IMR-90 (cell line): ENCODE results near the gene MPZL1. TPM values are rescaled to one million over a fixed set of nuclear protein-coding genes. Genes with fewer than 3 reads are reported as not detected.
"Not testable (repeated sequence)": the region's sequence is repeated elsewhere in the genome, so short reads cannot be mapped to it uniquely, and the experiment has no call there.

Experiments
- ATAC-seq: fragments of 200-7000 bp; cut with Tn5 transposase; 2 replicates; pipeline ENCODE4 v1.9.1; 2020; ENCODE audit warnings: low read depth, mild to moderate bottlenecking, moderate library complexity
- BruUV-seq: library from RNA; stranded (reverse); fragments of 400-500 nt; replicated peaks from 2 replicates; lab custom pipeline; 2021; lab: Mats Ljungman, UMichigan
- CTCF ChIA-PET: fragments of 300-600 bp; formaldehyde crosslinking; extraction: SDS; loops from one replicate; lab custom pipeline; 2021; ENCODE audit warnings: antibody characterized with exemption; lab: Yijun Ruan, JAX
- POLR2A ChIA-PET: fragments of 300-600 bp; sonication (Branson Sonifier 250); formaldehyde crosslinking; loops from one replicate; lab custom pipeline; 2022; ENCODE audit warnings: antibody characterized with exemption; ENCODE audit not compliant: unreplicated experiment; lab: Charles Lee
- DNase-seq: peaks from one replicate; pipeline ENCODE4 v3.0.0; 2013
- H2AFZ ChIP-seq: replicated peaks from 2 replicates; pipeline ENCODE3; 2013; ENCODE audit warnings: low read length, mild to moderate bottlenecking; ENCODE audit not compliant: poor library complexity
- H2AK5ac ChIP-seq: 2 replicates; pipeline ENCODE4 v1.6.1; 2013; ENCODE audit warnings: low read depth, low read length, inconsistent platforms
- H2AK9ac ChIP-seq: replicated peaks from 2 replicates; pipeline ENCODE3; 2013; ENCODE audit warnings: mild to moderate bottlenecking, low read depth, low read length, moderate library complexity; ENCODE audit not compliant: poor library complexity
- H2BK120ac ChIP-seq: 2 replicates; pipeline ENCODE4 v1.6.1; 2013; ENCODE audit warnings: low read depth, low read length, inconsistent platforms
- H2BK15ac ChIP-seq: 3 replicates; pipeline ENCODE4 v1.6.1; 2013; ENCODE audit warnings: low read depth, low read length, inconsistent platforms
- H2BK20ac ChIP-seq: 2 replicates; pipeline ENCODE4 v1.6.1; 2013; ENCODE audit warnings: low read depth, mild to moderate bottlenecking, inconsistent platforms, low read length, moderate library complexity
- H2BK5ac ChIP-seq: 2 replicates; pipeline ENCODE4 v1.6.1; 2013; ENCODE audit warnings: mild to moderate bottlenecking, low read depth, low read length, inconsistent platforms; ENCODE audit not compliant: poor library complexity, severe bottlenecking
- H3K14ac ChIP-seq: replicated peaks from 2 replicates; pipeline ENCODE4 v1.6.1; 2013; ENCODE audit warnings: low read depth, low read length, inconsistent platforms
- H3K18ac ChIP-seq: 2 replicates; pipeline ENCODE4 v1.6.1; 2013; ENCODE audit warnings: low read depth, low read length, control low read depth
- H3K23ac ChIP-seq: 2 replicates; pipeline ENCODE4 v1.6.1; 2013; ENCODE audit warnings: low read depth, low read length, inconsistent platforms
- H3K27ac ChIP-seq: 2 replicates; pipeline ENCODE4 v1.5.1; 2013; ENCODE audit warnings: mild to moderate bottlenecking, control low read depth, low read length; ENCODE audit not compliant: insufficient read depth
- H3K27me3 ChIP-seq: 2 replicates; pipeline ENCODE4 v1.6.1; 2013; ENCODE audit warnings: low read length; ENCODE audit not compliant: control insufficient read depth, insufficient read depth
- H3K36me3 ChIP-seq: 2 replicates; pipeline ENCODE4 v1.6.1; 2013; ENCODE audit warnings: low read length, mixed read lengths; ENCODE audit not compliant: control insufficient read depth, insufficient read depth
- H3K4ac ChIP-seq: 2 replicates; pipeline ENCODE4 v1.6.1; 2013; ENCODE audit warnings: low read depth, low read length, inconsistent platforms
- H3K4me1 ChIP-seq: 2 replicates; pipeline ENCODE4 v1.6.1; 2013; ENCODE audit warnings: low read length, mixed read lengths; ENCODE audit not compliant: control insufficient read depth, insufficient read depth
- H3K4me2 ChIP-seq: 2 replicates; pipeline ENCODE4 v1.6.1; 2013; ENCODE audit warnings: low read depth, mild to moderate bottlenecking, control low read depth, low read length, moderate library complexity
- H3K4me3 ChIP-seq: 2 replicates; pipeline ENCODE4 v1.5.1; 2013; ENCODE audit warnings: low read depth, mild to moderate bottlenecking, control low read depth, low read length, moderate library complexity; ENCODE audit not compliant: insufficient read depth
- H3K56ac ChIP-seq: 2 replicates; pipeline ENCODE4 v1.6.1; 2013; ENCODE audit warnings: low read length, inconsistent platforms; ENCODE audit not compliant: insufficient read depth; ENCODE audit errors: extremely low read depth
- H3K79me1 ChIP-seq, 2 experiments: 2 replicates each; pipeline ENCODE4 v1.6.1; 2013; ENCODE audit warnings: low read length in 2 of 2, inconsistent platforms in 1 of 2, low read depth in 1 of 2
- H3K9ac ChIP-seq: 2 replicates; pipeline ENCODE4 v1.6.1; 2013; ENCODE audit warnings: low read depth, low read length, control low read depth
- H3K9me1 ChIP-seq: 2 replicates; pipeline ENCODE4 v1.6.1; 2013; ENCODE audit warnings: low read length, inconsistent platforms; ENCODE audit not compliant: insufficient read depth
- H3K9me3 ChIP-seq: 2 replicates; pipeline ENCODE4 v1.6.1; 2013; ENCODE audit warnings: low read length; ENCODE audit not compliant: control insufficient read depth, insufficient read depth
- H4K20me1 ChIP-seq: 2 replicates; pipeline ENCODE4 v1.6.1; 2013; ENCODE audit warnings: low read length, inconsistent platforms; ENCODE audit not compliant: insufficient read depth
- H4K5ac ChIP-seq: 2 replicates; pipeline ENCODE4 v1.6.1; 2013; ENCODE audit warnings: mild to moderate bottlenecking, low read depth, low read length, control low read depth
- H4K8ac ChIP-seq, 2 experiments: 2 replicates each; pipeline ENCODE4 v1.6.1; 2013; ENCODE audit warnings: low read depth in 2 of 2, low read length in 2 of 2, control low read depth in 1 of 2, inconsistent platforms in 1 of 2
- H4K91ac ChIP-seq: 2 replicates; pipeline ENCODE4 v1.6.1; 2013; ENCODE audit warnings: low read depth, low read length, inconsistent platforms; ENCODE audit not compliant: insufficient read depth
- BHLHE40 ChIP-seq: fragments of 150-350 bp; IDR thresholded peaks from 2 replicates; pipeline ENCODE4 v1.6.1; 2016; ENCODE audit warnings: mild to moderate bottlenecking, low read depth, low read length
- CEBPB ChIP-seq: IDR thresholded peaks from 2 replicates; pipeline ENCODE4 v1.6.1; 2012; ENCODE audit warnings: low read depth, low read length, improper control_type of control experiment
- MAZ ChIP-seq: IDR thresholded peaks from 2 replicates; pipeline ENCODE4 v1.6.1; 2012; ENCODE audit warnings: low read depth, mild to moderate bottlenecking, low read length, improper control_type of control experiment, moderate library complexity, borderline replicate concordance
- USF2 ChIP-seq: fragments of 150-350 bp; IDR thresholded peaks from 2 replicates; pipeline ENCODE4 v1.6.1; 2017; ENCODE audit warnings: mild to moderate bottlenecking, antibody characterized with exemption, low read length, low read depth
- WGBS, 2 experiments: methylation state at CpG; one replicate each; pipeline versions ENCODE4 v1.1.5 to v1.1.7; 2013; ENCODE audit warnings: missing lambda C conversion rate in 2 of 2; ENCODE audit not compliant: insufficient read length in 1 of 2; ENCODE audit errors: extremely low coverage in 2 of 2; 5-methylcytosine and 5-hydroxymethylcytosine counted together
- dilution Hi-C: fragments of 300-500 bp; cut with HindIII; formaldehyde crosslinking; loops from one replicate; pipeline ENCODE4 v1.14.3; 2018; ENCODE audit warnings: low sequenced_read_pairs; ENCODE audit not compliant: unreplicated experiment
- in situ Hi-C: fragments of 300-500 bp; cut with MboI; formaldehyde crosslinking; loops from 3 replicates; pipeline ENCODE4 v1.14.3; 2019; ENCODE audit warnings: low sequenced_read_pairs, inconsistent platforms, mixed read lengths
- intact Hi-C: fragments of 100-400 bp; cut with micrococcal nuclease; formaldehyde crosslinking; loops from 2 replicates; pipeline ENCODE4 v1.10.0; 2022
- polyA plus RNA-seq, 3 experiments: library from polyadenylated mRNA; depleted of rRNA; stranded (reverse); fragments of >200 nt; gene quantifications; 2 replicates each; pipeline ENCODE4 v1.2.3, GENCODE V29; 2012; ENCODE audit warnings: low replicate concordance in 1 of 3
- total RNA-seq: library from RNA; depleted of rRNA; stranded (reverse); fragments of >200 nt; gene quantifications from 2 replicates; pipeline ENCODE4 v1.2.3, GENCODE V29; 2012

MPZL1 gene
- total and polyA plus RNA-seq, 2 of the 4 experiments (the other 2 are of a cell fraction), result 55.3 to 87.3 TPM

- no peak overlapping the region for H3K27ac ChIP-seq
- peaks cover 2% of the 10 kb centered on the region for H3K4me1 ChIP-seq
- H2BK5ac ChIP-seq, result no peak overlapping the region
- H3K4me3 ChIP-seq, result no peak overlapping the region
- no peak overlapping the region for H3K18ac ChIP-seq
- no peak overlapping the region for H3K23ac ChIP-seq
- peaks cover 14% of the 10 kb centered on the region; the same call in 1 of the 2 replicates for H3K9me1 ChIP-seq
- ATAC-seq (no peak), DNase-seq (no peak)
- in situ Hi-C loops (no loop called here), intact Hi-C loops (no loop called here), dilution Hi-C loops (no loop called here)
- no peak overlapping the region for H3K56ac ChIP-seq
- no peak overlapping the region for H2BK20ac ChIP-seq
- H2AK9ac ChIP-seq, result no peak overlapping the region
- peaks cover 27 to 78% of the 10 kb centered on the region in 2 experiments; a peak in 3 of 4 replicates for H3K79me1 ChIP-seq
- H3K4ac ChIP-seq, result no peak overlapping the region
- H2AK5ac ChIP-seq, result no peak overlapping the region
- H3K27me3 ChIP-seq, result no peaks in the 10 kb centered on the region
- no peak overlapping the region for H4K8ac ChIP-seq
- no peak overlapping the region for H4K5ac ChIP-seq
- no peak overlapping the region for H3K14ac ChIP-seq
- no peak overlapping the region for H3K9ac ChIP-seq
- peaks cover 83% of the 10 kb centered on the region for H4K20me1 ChIP-seq
- no peaks in the 10 kb centered on the region for H3K9me3 ChIP-seq
- H4K91ac ChIP-seq, result no peak overlapping the region
- WGBS, 2 experiments, result 68% methylated on average over 3 of the region's 3 CpGs; no CpG with 5 or more reads in 1 of the 2 experiments
- ChIA-PET CTCF (interaction anchor here (1.0 kb wide), 1 partner anchor 281 kb away, joined by 4 read pairs; no protein-coding TSS in a partner anchor), POLR2A (interaction anchor here (0.6 kb wide), 1 partner anchor 1865 kb away, joined by 3 read pairs; no protein-coding TSS in a partner anchor)
- H3K36me3 ChIP-seq, result no peaks in the 10 kb centered on the region
- BruUV-seq, result no TSS peak
- H2BK120ac ChIP-seq, result no peak overlapping the region
- H2BK15ac ChIP-seq, result no peak overlapping the region
- H3K4me2 ChIP-seq, result no peak overlapping the region
- no peak for TF ChIP-seq USF2
- TF ChIP-seq BHLHE40, result no peak
- TF ChIP-seq CEBPB, result no peak
- TF ChIP-seq MAZ, result no peak
- no peak overlapping the region for H2AFZ ChIP-seq
These were observed 18.0 kb downstream of the MPZL1 start for GRCh38 chr1:167739752-167740151.

- dilution Hi-C loops, H2AFZ ChIP-seq, H2BK15ac ChIP-seq, CTCF ChIA-PET, H3K4me1 ChIP-seq, H3K18ac ChIP-seq, H2AK5ac ChIP-seq, H2BK20ac ChIP-seq, H3K56ac ChIP-seq, H3K14ac ChIP-seq, H3K9ac ChIP-seq, H2BK120ac ChIP-seq, DNase-seq, H3K23ac ChIP-seq, H4K8ac ChIP-seq, H4K5ac ChIP-seq, H3K27ac ChIP-seq, H3K4ac ChIP-seq, intact Hi-C loops, ATAC-seq, H2BK5ac ChIP-seq, H3K4me2 ChIP-seq, H4K91ac ChIP-seq, H3K36me3 ChIP-seq, BruUV-seq, POLR2A ChIA-PET, in situ Hi-C loops, H3K4me3 ChIP-seq, H3K27me3 ChIP-seq, H2AK9ac ChIP-seq, H3K9me3 ChIP-seq: not testable (repeated sequence)
- H4K20me1 ChIP-seq, result peaks cover 82% of the 10 kb centered on the region
- peaks cover 29 to 76% of the 10 kb centered on the region in 2 experiments for H3K79me1 ChIP-seq
- H3K9me1 ChIP-seq, result peaks cover 19% of the 10 kb centered on the region
- WGBS, 2 experiments, result 100% methylated on average over 1 of the region's 7 CpGs; no CpG with 5 or more reads in 1 of the 2 experiments
These were observed 19.3 kb downstream of the MPZL1 start for GRCh38 chr1:167741103-167741502.
